Large intestine (tissue), 12 donors: ENCODE data around the gene XRCC5. TPM values are rescaled to one million over a fixed set of nuclear protein-coding genes. Genes with fewer than 3 reads are reported as not detected.
A peak's percentile ranks its signal among the peaks of the same experiment; 100 is the strongest.

Source experiments
- DNase-seq, 2 donors: peaks; one replicate each; pipeline versions ENCODE4 v3.0.0 to v3.0.0-alpha.2; 2013
- H3K27ac ChIP-seq: one replicate; pipeline ENCODE4 v1.5.1; 2013; ENCODE audit warnings: low read length
- H3K27me3 ChIP-seq: 2 replicates; pipeline ENCODE4 v1.6.1; 2013; ENCODE audit warnings: low read length; ENCODE audit not compliant: control insufficient read depth, insufficient read depth
- H3K36me3 ChIP-seq: 2 replicates; pipeline ENCODE4 v1.6.1; 2013; ENCODE audit warnings: low read length; ENCODE audit not compliant: control insufficient read depth, insufficient read depth
- H3K4me1 ChIP-seq: one replicate; pipeline ENCODE4 v1.6.1; 2013; ENCODE audit warnings: low read length; ENCODE audit not compliant: control insufficient read depth, insufficient read depth
- H3K4me3 ChIP-seq: one replicate; pipeline ENCODE4 v1.5.1; 2013; ENCODE audit warnings: low read length
- H3K9me3 ChIP-seq: one replicate; pipeline ENCODE4 v1.6.1; 2013; ENCODE audit warnings: mild to moderate bottlenecking, low read depth, low read length, moderate library complexity; ENCODE audit not compliant: control insufficient read depth
- WGBS: methylation state at CpG from one replicate; pipeline ENCODE4 v1.1.5; 2013; ENCODE audit warnings: low lambda C conversion rate; ENCODE audit not compliant: insufficient coverage; 5-methylcytosine and 5-hydroxymethylcytosine counted together
- long read RNA-seq, 11 donors: transcript quantifications; one replicate each; lab custom pipeline, GENCODE V29; 2026
- polyA plus RNA-seq: library from polyadenylated mRNA; unstranded; fragments of 120-200 nt; gene quantifications from one replicate; pipeline ENCODE4 v1.2.1, GENCODE V29; 2013

The XRCC5 gene
- 192 TPM for polyA plus RNA-seq
- long read RNA-seq, donor 1, transcript XRCC5-208 (3 exons, 610 nt), result minor isoform, 5 of 77 reads
- long read RNA-seq, donor 1, transcript XRCC5-201 (21 exons, 3,428 nt), result major isoform, 19 of 77 reads
- long read RNA-seq, donor 1, transcript XRCC5-209 (2 exons, 616 nt), result minor isoform, 11 of 77 reads
- long read RNA-seq, donor 1, partial matches to known transcripts, result 41 of 77 reads
- long read RNA-seq, donor 1, other reads (novel, unspliced or antisense), result 0 of 77 reads
- long read RNA-seq, donor 2, transcript XRCC5-209 (2 exons, 616 nt), result minor isoform, 14 of 171 reads
- long read RNA-seq, donor 2, transcript XRCC5-201 (21 exons, 3,428 nt), result major isoform, 50 of 171 reads
- long read RNA-seq, donor 2, transcript XRCC5-208 (3 exons, 610 nt), result minor isoform, 12 of 171 reads
- long read RNA-seq, donor 2, partial matches to known transcripts, result 95 of 171 reads
- long read RNA-seq, donor 2, other reads (novel, unspliced or antisense), result 0 of 171 reads
- long read RNA-seq, donor 3, result 0 reads
- long read RNA-seq, donor 4, partial matches to known transcripts, result 11 of 14 reads
- long read RNA-seq, donor 4, other reads (novel, unspliced or antisense), result 0 of 14 reads
- long read RNA-seq, donor 5, transcript XRCC5-209 (2 exons, 616 nt), result minor isoform, 5 of 65 reads
- long read RNA-seq, donor 5, transcript XRCC5-201 (21 exons, 3,428 nt), result major isoform, 29 of 65 reads
- long read RNA-seq, donor 5, partial matches to known transcripts, result 29 of 65 reads
- long read RNA-seq, donor 5, other reads (novel, unspliced or antisense), result 0 of 65 reads
- long read RNA-seq, donor 6, transcript XRCC5-201 (21 exons, 3,428 nt), result major isoform, 25 of 111 reads
- long read RNA-seq, donor 6, partial matches to known transcripts, result 78 of 111 reads
- long read RNA-seq, donor 6, other reads (novel, unspliced or antisense), result 0 of 111 reads
- long read RNA-seq, donor 7, transcript XRCC5-209 (2 exons, 616 nt), result minor isoform, 5 of 83 reads
- long read RNA-seq, donor 7, transcript XRCC5-201 (21 exons, 3,428 nt), result major isoform, 12 of 83 reads
- long read RNA-seq, donor 7, partial matches to known transcripts, result 64 of 83 reads
- long read RNA-seq, donor 7, other reads (novel, unspliced or antisense), result 0 of 83 reads
- long read RNA-seq, donor 8, transcript XRCC5-201 (21 exons, 3,428 nt), result major isoform, 30 of 368 reads
- long read RNA-seq, donor 8, transcript XRCC5-209 (2 exons, 616 nt), result minor isoform, 19 of 368 reads
- long read RNA-seq, donor 8, partial matches to known transcripts, result 313 of 368 reads
- long read RNA-seq, donor 8, other reads (novel, unspliced or antisense), result 0 of 368 reads
- long read RNA-seq, donor 9, transcript XRCC5-208 (3 exons, 610 nt), result minor isoform, 6 of 145 reads
- long read RNA-seq, donor 9, transcript XRCC5-201 (21 exons, 3,428 nt), result major isoform, 17 of 145 reads
- long read RNA-seq, donor 9, transcript XRCC5-209 (2 exons, 616 nt), result minor isoform, 15 of 145 reads
- long read RNA-seq, donor 9, partial matches to known transcripts, result 105 of 145 reads
- long read RNA-seq, donor 9, other reads (novel, unspliced or antisense), result 0 of 145 reads
- long read RNA-seq, donor 10, transcript XRCC5-209 (2 exons, 616 nt), result minor isoform, 12 of 256 reads
- long read RNA-seq, donor 10, transcript XRCC5-201 (21 exons, 3,428 nt), result major isoform, 42 of 256 reads
- long read RNA-seq, donor 10, partial matches to known transcripts, result 197 of 256 reads
- long read RNA-seq, donor 10, other reads (novel, unspliced or antisense), result 0 of 256 reads
- long read RNA-seq, donor 11, transcript XRCC5-209 (2 exons, 616 nt), result minor isoform, 10 of 80 reads
- long read RNA-seq, donor 11, transcript XRCC5-201 (21 exons, 3,428 nt), result major isoform, 27 of 80 reads
- long read RNA-seq, donor 11, partial matches to known transcripts, result 40 of 80 reads
- long read RNA-seq, donor 11, other reads (novel, unspliced or antisense), result 0 of 80 reads

- peak within 1 kb of the TSS; percentile 88 for H3K27ac ChIP-seq
- WGBS, result 0% methylated on average over 2 of the region's 57 CpGs
- H3K4me1 ChIP-seq, result peaks cover 27% of the 10 kb centered on the region
- no peaks in the 10 kb centered on the region for H3K9me3 ChIP-seq
- H3K36me3 ChIP-seq, result peaks cover 35% of the 10 kb centered on the region
- no peaks in the 10 kb centered on the region for H3K27me3 ChIP-seq
- peak; percentile 98 for DNase-seq
- peak within 1 kb of the TSS; percentile 97 for H3K4me3 ChIP-seq
Observed at GRCh38 chr2:216108967-216109921, at the start of gene XRCC5. XRCC5 (plus strand) TSS chr2:216109348; CDS start chr2:216109437, 89 bp downstream.

GRCh38 chr2:216064014-216064630, 45.0 kb upstream of the XRCC5 start:
- WGBS, result 100% methylated on average over 1 of the region's 2 CpGs

GRCh38 chr2:216064665-216065064, 44.5 kb upstream of the XRCC5 start:
- peaks cover 20% of the 10 kb centered on the region for H3K36me3 ChIP-seq
- H3K9me3 ChIP-seq, result no peaks in the 10 kb centered on the region
- no peak for DNase-seq
- H3K4me1 ChIP-seq, result no peaks in the 10 kb centered on the region
- H3K4me3 ChIP-seq, result no peak overlapping the region
- no peaks in the 10 kb centered on the region for H3K27me3 ChIP-seq
- H3K27ac ChIP-seq, result no peak overlapping the region
- no CpG with 5 or more reads among the region's 1 CpG for WGBS

More at GRCh38 chr2:216064014-216064630, 45.0 kb upstream of the XRCC5 start:
- Histone ChIP-seq H3K4me3 (no peak overlapping the region), H3K36me3 (peaks cover 19% of the 10 kb centered on the region), H3K27me3 (no peaks in the 10 kb centered on the region), H3K4me1 (no peaks in the 10 kb centered on the region), H3K9me3 (no peaks in the 10 kb centered on the region), H3K27ac (no peak overlapping the region)
- no peak for DNase-seq

- 100% methylated on average over 1 of the region's 5 CpGs for WGBS
- H3K4me1 ChIP-seq, result peaks cover 10% of the 10 kb centered on the region
- no peaks in the 10 kb centered on the region for H3K9me3 ChIP-seq
- peaks cover 16% of the 10 kb centered on the region for H3K36me3 ChIP-seq
- H3K4me3 ChIP-seq, result no peak overlapping the region
- H3K27ac ChIP-seq, result no peak overlapping the region
- no peak for DNase-seq
- no peaks in the 10 kb centered on the region for H3K27me3 ChIP-seq
Observed at GRCh38 chr2:216066230-216066629, 42.9 kb upstream of the XRCC5 start.

- no peak for DNase-seq
- 80% methylated on average over 1 of the region's 2 CpGs for WGBS
- Histone ChIP-seq H3K27me3 (no peaks in the 10 kb centered on the region), H3K4me1 (peaks cover 32% of the 10 kb centered on the region), H3K27ac (no peak overlapping the region), H3K4me3 (no peak overlapping the region), H3K9me3 (no peaks in the 10 kb centered on the region), H3K36me3 (peaks cover 19% of the 10 kb centered on the region)
Observed at GRCh38 chr2:216069028-216069427, 40.1 kb upstream of the XRCC5 start.

- DNase-seq, result peak in 1 of 2 donors; percentile 17
- Histone ChIP-seq H3K4me3 (no peak overlapping the region), H3K9me3 (no peaks in the 10 kb centered on the region), H3K4me1 (peaks cover 43% of the 10 kb centered on the region), H3K27me3 (no peaks in the 10 kb centered on the region), H3K36me3 (peaks cover 14% of the 10 kb centered on the region), H3K27ac (peak overlapping the region; percentile 54)
- 82% methylated on average over 5 of the region's 6 CpGs for WGBS
Observed at GRCh38 chr2:216070195-216070594, 39.0 kb upstream of the XRCC5 start.

GRCh38 chr2:216071111-216071851, 37.9 kb upstream of the XRCC5 start:
- Histone ChIP-seq H3K27ac (peak overlapping the region; percentile 54), H3K27me3 (no peaks in the 10 kb centered on the region), H3K9me3 (no peaks in the 10 kb centered on the region), H3K4me3 (no peak overlapping the region), H3K4me1 (peaks cover 51% of the 10 kb centered on the region), H3K36me3 (peaks cover 9% of the 10 kb centered on the region)
- DNase-seq, result peak in 1 of 2 donors; percentile 29
- no CpG with 5 or more reads among the region's 12 CpGs for WGBS

GRCh38 chr2:216072473-216072872, 36.7 kb upstream of the XRCC5 start:
- H3K27me3 ChIP-seq, result no peaks in the 10 kb centered on the region
- no peaks in the 10 kb centered on the region for H3K9me3 ChIP-seq
- peak overlapping the region; percentile 54 for H3K27ac ChIP-seq
- H3K4me1 ChIP-seq, result peaks cover 58% of the 10 kb centered on the region
- H3K36me3 ChIP-seq, result peaks cover 9% of the 10 kb centered on the region
- DNase-seq, result no peak
- no peak overlapping the region for H3K4me3 ChIP-seq
